ENCODE results near the gene NOP9. TPM values are rescaled to one million over a fixed set of nuclear protein-coding genes. Genes with fewer than 3 reads are reported as not detected.
"Not testable (repeated sequence)": the region's sequence is repeated elsewhere in the genome, so short reads cannot be mapped to it uniquely, and the experiment has no call there.

The NOP9 gene
- total RNA-seq, 1 experiment from 2014 or later = 29.8 TPM

DNA sequence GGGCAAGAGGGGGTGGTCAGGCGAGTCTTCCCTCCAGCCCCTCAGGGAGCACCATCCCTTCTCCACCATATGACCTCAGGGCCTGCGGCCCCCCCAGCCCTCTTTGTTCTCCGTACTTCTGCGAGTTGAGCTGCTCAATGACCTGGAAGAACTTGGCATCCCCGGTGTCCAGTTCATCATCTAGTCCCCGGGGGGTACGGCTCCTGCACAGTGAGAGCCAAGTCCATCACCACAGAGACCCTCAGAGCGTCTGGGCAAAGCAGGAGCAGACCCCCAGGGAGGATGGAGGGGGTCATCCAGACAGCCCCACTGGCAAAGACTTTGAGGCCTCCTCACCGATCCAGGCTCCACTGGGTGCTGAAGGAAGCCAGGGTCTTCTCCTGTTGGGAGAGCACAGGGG, 26.3 kb downstream of the NOP9 start:
- no peaks in the 10 kb centered on the region for H3K36me3 Mint-ChIP-seq (ENCODE audit: insufficient read depth, unreplicated experiment)
- CTCF ChIA-PET = interaction anchor here (0.6 to 9.2 kb wide), 7 partner anchors 17 to 384 kb away, joined by 3 to 109 read pairs (median 5); partner anchors contain the start of gene CIDEB
- no TSS peak for BruUV-seq (replicated peaks)

DNA sequence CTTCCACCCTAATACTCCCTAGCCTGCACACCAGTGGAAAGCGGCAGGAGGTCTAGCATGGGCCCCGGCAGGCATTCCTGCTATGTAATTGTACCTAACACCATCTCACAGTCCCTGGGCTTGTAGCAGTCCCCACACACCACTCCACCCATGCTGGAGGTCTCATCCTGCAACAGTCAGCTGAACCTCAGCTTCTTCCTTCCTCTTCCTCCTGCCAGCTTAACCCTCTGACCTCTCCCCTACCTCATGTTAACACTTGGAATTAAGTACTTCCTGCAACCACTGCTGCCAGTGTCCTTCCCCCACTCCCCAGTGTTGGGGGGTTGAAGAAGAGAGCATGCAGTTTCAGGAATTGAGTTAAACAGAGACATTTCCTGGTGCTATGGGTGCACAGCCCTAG, 27.7 kb downstream of the NOP9 start:
- ChIA-PET POLR2A (interaction anchor here (0.6 to 1.7 kb wide), 3 partner anchors 85 to 1443 kb away, joined by 3 to 8 read pairs (median 3); partner anchors contain the start of gene TINF2), CTCF (interaction anchor here (0.5 to 16.6 kb wide), 20 partner anchors 8 to 113 kb away, joined by 3 to 626 read pairs (median 4); partner anchors contain the start of genes CBLN3, CIDEB, KHNYN and LTB4R)
- H3K36me3 Mint-ChIP-seq (ENCODE audit: insufficient read depth, unreplicated experiment) = peaks cover 2% of the 10 kb centered on the region
- BruUV-seq (replicated peaks) = no TSS peak
- no peak overlapping the region for H3K27ac Mint-ChIP-seq (ENCODE audit: low read depth, unreplicated experiment)
- H3K9me3 Mint-ChIP-seq (ENCODE audit: unreplicated experiment) = no peaks in the 10 kb centered on the region
- no peak overlapping the region for H3K4me3 Mint-ChIP-seq (ENCODE audit: unreplicated experiment)
- intact Hi-C loops (cut with micrococcal nuclease) = no loop called here
- no peak for DNase-seq (ENCODE audit: unreplicated experiment)
- no peaks in the 10 kb centered on the region for H3K27me3 Mint-ChIP-seq (ENCODE audit: insufficient read depth, unreplicated experiment)
- peaks cover 5% of the 10 kb centered on the region for H3K4me1 Mint-ChIP-seq (ENCODE audit: insufficient read depth, unreplicated experiment)
- TF ChIP-seq CTCF (IDR thresholded peaks at IDR 0.05; ENCODE audit: unreplicated experiment) = no peak

More for the DNA sequence above, 26.3 kb downstream of the NOP9 start:
- TF ChIP-seq CTCF (IDR thresholded peaks at IDR 0.05; ENCODE audit: unreplicated experiment) = no peak
- POLR2A ChIA-PET = no interaction called here
- no peak for DNase-seq (ENCODE audit: unreplicated experiment)
- Mint-ChIP-seq H3K27me3 (ENCODE audit: insufficient read depth, unreplicated experiment) (no peaks in the 10 kb centered on the region), H3K4me3 (ENCODE audit: unreplicated experiment) (no peak overlapping the region), H3K4me1 (ENCODE audit: insufficient read depth, unreplicated experiment) (no peaks in the 10 kb centered on the region), H3K9me3 (ENCODE audit: unreplicated experiment) (no peaks in the 10 kb centered on the region), H3K27ac (ENCODE audit: low read depth, unreplicated experiment) (no peak overlapping the region)
- intact Hi-C loops (cut with micrococcal nuclease) = no loop called here

DNA sequence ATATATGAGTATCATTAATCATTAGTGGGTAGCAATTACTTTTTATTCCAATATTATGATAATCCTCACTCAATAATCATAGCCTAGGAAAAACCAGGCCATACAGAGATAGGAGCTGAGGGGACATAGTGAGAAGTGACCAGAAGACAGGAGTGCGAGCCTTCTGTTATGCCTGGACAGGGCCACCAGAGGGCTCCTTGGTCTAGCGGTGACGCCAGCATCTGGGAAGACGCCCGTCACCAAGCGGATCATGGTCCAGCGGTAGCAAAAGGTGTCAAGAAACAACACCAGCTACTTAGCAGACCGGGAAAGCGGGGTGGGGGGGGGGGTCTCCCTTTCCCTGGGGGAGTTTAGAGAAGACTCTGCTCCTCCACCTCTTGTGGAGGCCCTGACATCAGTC, 28.3 kb downstream of the NOP9 start:
- H3K4me1 Mint-ChIP-seq (ENCODE audit: insufficient read depth, unreplicated experiment); H3K4me3 Mint-ChIP-seq (ENCODE audit: unreplicated experiment); DNase-seq (ENCODE audit: unreplicated experiment); BruUV-seq (replicated peaks); H3K9me3 Mint-ChIP-seq (ENCODE audit: unreplicated experiment); H3K36me3 Mint-ChIP-seq (ENCODE audit: insufficient read depth, unreplicated experiment); H3K27ac Mint-ChIP-seq (ENCODE audit: low read depth, unreplicated experiment); H3K27me3 Mint-ChIP-seq (ENCODE audit: insufficient read depth, unreplicated experiment): not testable (repeated sequence)
- CTCF ChIA-PET = interaction anchor here (0.7 to 16.6 kb wide), 18 partner anchors 8 to 113 kb away, joined by 3 to 626 read pairs (median 4); partner anchors contain the start of genes CBLN3, CIDEB, KHNYN and LTB4R
- peak; percentile 56 for TF ChIP-seq CTCF (IDR thresholded peaks at IDR 0.05; ENCODE audit: unreplicated experiment)
- intact Hi-C loops (cut with micrococcal nuclease) = loop anchor here (1.0 kb wide), 1 partner anchor 108 kb away; no protein-coding TSS in a partner anchor
- POLR2A ChIA-PET = interaction anchor here (1.1 to 1.7 kb wide), 2 partner anchors 85 to 108 kb away, joined by 3 to 8 read pairs; partner anchors contain the start of gene TINF2

DNA sequence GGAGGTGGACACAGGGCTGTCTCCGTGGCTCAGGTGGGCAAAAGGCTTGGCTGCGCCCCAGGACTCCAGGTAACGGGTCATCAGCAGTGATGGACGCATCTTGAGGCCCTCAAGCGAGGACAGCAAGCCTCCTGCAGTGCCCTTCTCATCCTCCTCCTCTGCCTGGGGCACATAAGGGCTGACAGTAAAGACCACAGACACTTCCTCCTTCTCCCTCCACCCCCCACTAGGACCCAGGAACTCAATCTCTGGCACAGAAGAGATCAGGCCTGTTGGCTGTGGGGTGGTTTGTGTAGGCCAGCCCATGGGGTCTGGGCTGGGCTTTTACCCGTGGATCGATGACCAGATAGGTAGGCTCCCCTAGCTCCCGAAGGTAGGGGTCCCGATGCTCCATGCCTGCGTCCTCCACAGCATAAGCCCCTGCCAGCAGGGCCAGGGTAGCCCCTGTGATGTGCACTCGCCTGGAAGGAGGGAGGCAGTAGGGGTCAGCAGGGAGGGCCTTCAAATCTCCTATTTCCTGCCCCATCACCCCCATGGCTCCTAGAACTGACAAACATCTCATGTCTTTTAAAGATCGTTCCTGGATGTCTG, 29.5 kb downstream of the NOP9 start:
- CTCF ChIA-PET = interaction anchor here (0.6 to 16.6 kb wide), 14 partner anchors 9 to 972 kb away, joined by 3 to 626 read pairs (median 5); partner anchors contain the start of genes CBLN3, CIDEB, KHNYN and LTB4R
- no TSS peak for BruUV-seq (replicated peaks)

More for the DNA sequence above, 29.5 kb downstream of the NOP9 start:
- no peaks in the 10 kb centered on the region for H3K9me3 Mint-ChIP-seq (ENCODE audit: unreplicated experiment)
- intact Hi-C loops (cut with micrococcal nuclease) = no loop called here
- no peak for DNase-seq (ENCODE audit: unreplicated experiment)
- H3K4me3 Mint-ChIP-seq (ENCODE audit: unreplicated experiment) = no peak overlapping the region
- H3K27ac Mint-ChIP-seq (ENCODE audit: low read depth, unreplicated experiment) = no peak overlapping the region
- TF ChIP-seq CTCF (IDR thresholded peaks at IDR 0.05; ENCODE audit: unreplicated experiment) = no peak
- peaks cover 7% of the 10 kb centered on the region for H3K4me1 Mint-ChIP-seq (ENCODE audit: insufficient read depth, unreplicated experiment)
- H3K36me3 Mint-ChIP-seq (ENCODE audit: insufficient read depth, unreplicated experiment) = peaks cover 6% of the 10 kb centered on the region
- H3K27me3 Mint-ChIP-seq (ENCODE audit: insufficient read depth, unreplicated experiment) = no peaks in the 10 kb centered on the region
- POLR2A ChIA-PET = interaction anchor here (0.6 kb wide), 1 partner anchor 107 kb away, joined by 3 read pairs; no protein-coding TSS in a partner anchor
